K562 (cell line): ENCODE data around the gene PRDM8. TPM values are rescaled to one million over a fixed set of nuclear protein-coding genes. Genes with fewer than 3 reads are reported as not detected.

ENCODE experiments used
- ATAC-seq: fragments of 200-7000 bp; cut with Tn5 transposase; 3 replicates; pipeline ENCODE4 v1.9.1; 2020; ENCODE audit warnings: moderate library complexity
- BruUV-seq: library from RNA; stranded (reverse); fragments of 400-500 nt; replicated peaks from 2 replicates; lab custom pipeline; 2021; lab: Mats Ljungman, UMichigan
- CTCF ChIA-PET: fragments of 300-600 bp; formaldehyde crosslinking; extraction: SDS; loops from one replicate; lab custom pipeline; 2021; ENCODE audit warnings: low intra/inter-chr PET ratio; lab: Yijun Ruan, JAX
- POLR2A ChIA-PET: fragments of 300-600, 350-650 bp; sonication (Branson Sonifier 250); formaldehyde crosslinking; extraction: SDS; loops from one replicate; lab custom pipeline; 2021; ENCODE audit warnings: antibody characterized with exemption, inconsistent platforms; lab: Yijun Ruan, JAX
- DNase-seq, 4 experiments: peaks; one replicate each; pipeline versions ENCODE4 v3.0.0 to v3.0.0-alpha.2; 2011 to 2018; ENCODE audit warnings: low spot score in 3 of 4, mixed read lengths in 3 of 4; ENCODE audit errors: extremely low read depth in 1 of 4
- FAIRE-seq: peaks from 2 replicates; lab custom pipeline; 2011; peaks lifted over from hg19 to GRCh38; lab: Jason Lieb, UNC
- H2AFZ ChIP-seq: 2 replicates; pipeline ENCODE4 v1.6.0; 2011; ENCODE audit warnings: low read depth, low read length, control low read depth, inconsistent platforms
- H3K27ac ChIP-seq: fragments of 200-600 bp; 3 replicates; pipeline ENCODE4 v1.8.0; 2011; ENCODE audit warnings: low read depth, mild to moderate bottlenecking, control low read depth, inconsistent platforms, low read length, moderate library complexity, mixed read lengths; ENCODE audit errors: extremely low read depth
- H3K27me3 ChIP-seq, 2 experiments: fragments of 300-600 bp in 1 of 2; 2 replicates in 1 of 2; 3 replicates in 1 of 2; pipeline versions ENCODE4 v1.6.0 to v1.8.0; 2011; ENCODE audit warnings: inconsistent platforms in 2 of 2, low read length in 2 of 2, mild to moderate bottlenecking in 1 of 2, mixed read lengths in 1 of 2, moderate library complexity in 1 of 2; ENCODE audit not compliant: control insufficient read depth in 2 of 2, insufficient read depth in 2 of 2
- H3K36me3 ChIP-seq: fragments of 300-600 bp; 3 replicates; pipeline ENCODE4 v1.8.0; 2011; ENCODE audit warnings: mild to moderate bottlenecking, low read length, inconsistent platforms; ENCODE audit not compliant: control insufficient read depth, insufficient read depth
- H3K4me1 ChIP-seq, 2 experiments: fragments of 200-600 bp in 1 of 2; replicated peaks in 1 of 2; 2 replicates in 1 of 2; 3 replicates in 1 of 2; pipeline versions ENCODE4 v1.5.1 to v1.8.0; 2011; ENCODE audit warnings: inconsistent platforms in 2 of 2, low read length in 2 of 2, mild to moderate bottlenecking in 1 of 2, mixed read lengths in 1 of 2, moderate library complexity in 1 of 2; ENCODE audit not compliant: control insufficient read depth in 2 of 2, insufficient read depth in 2 of 2
- H3K4me2 ChIP-seq: 2 replicates; pipeline ENCODE4 v1.6.1; 2011; ENCODE audit warnings: low read length, control low read depth, inconsistent platforms, mixed read lengths; ENCODE audit not compliant: insufficient read depth
- H3K4me3 ChIP-seq: fragments of 200-600 bp; sonication (generic), shearing (Covaris generic); 2 replicates; pipeline ENCODE4 v1.5.1; 2016; ENCODE audit warnings: control low read depth, inconsistent platforms
- H3K79me2 ChIP-seq: fragments of 200-600 bp; 3 replicates; pipeline ENCODE4 v1.8.0; 2011; ENCODE audit warnings: low read length, inconsistent platforms; ENCODE audit not compliant: control insufficient read depth, insufficient read depth
- H3K9ac ChIP-seq, 2 experiments: 2 replicates each; pipeline versions ENCODE4 v1.6.0 to v1.6.1; 2011; ENCODE audit warnings: low read depth in 2 of 2, low read length in 2 of 2, control low read depth in 1 of 2, inconsistent platforms in 1 of 2, mild to moderate bottlenecking in 1 of 2, mixed read lengths in 1 of 2; ENCODE audit not compliant: insufficient read depth in 1 of 2
- H3K9me1 ChIP-seq: one replicate; pipeline ENCODE4 v1.6.0; 2011; ENCODE audit warnings: inconsistent platforms, mild to moderate bottlenecking, low read length, moderate library complexity; ENCODE audit not compliant: control insufficient read depth, insufficient read depth
- H3K9me3 ChIP-seq: replicated peaks from 2 replicates; pipeline ENCODE4 v1.5.1; 2011; ENCODE audit warnings: low read depth, low read length, inconsistent platforms; ENCODE audit not compliant: control insufficient read depth, insufficient read depth
- H4K20me1 ChIP-seq: replicated peaks from 2 replicates; pipeline ENCODE4 v1.6.1; 2011; ENCODE audit warnings: low read length, inconsistent platforms, mixed read lengths; ENCODE audit not compliant: control insufficient read depth, insufficient read depth
- ETS2 ChIP-seq: IDR thresholded peaks from 2 replicates; pipeline ENCODE4 v1.6.1; 2016; ENCODE audit warnings: borderline replicate concordance, missing genetic modification characterization, mild to moderate bottlenecking, moderate library complexity, missing compliant biosample characterization; ENCODE audit not compliant: poor library complexity, severe bottlenecking
- FOXK1 ChIP-seq: sonication (generic); formaldehyde crosslinking; IDR thresholded peaks from 2 replicates; pipeline ENCODE4 v1.8.0; 2022; ENCODE audit warnings: missing genetic modification reagents, mild to moderate bottlenecking, borderline replicate concordance
- ID3 ChIP-seq, 2 experiments: fragments of 250-450 bp in 1 of 2; fragments of 450-650 bp in 1 of 2; sonication (Bioruptor Pico) in 1 of 2; IDR thresholded peaks; 2 replicates each; pipeline versions ENCODE4 v1.6.1 to v1.8.0; 2016 to 2021; ENCODE audit warnings: mild to moderate bottlenecking in 2 of 2, moderate library complexity in 2 of 2, missing compliant biosample characterization in 1 of 2, missing genetic modification characterization in 1 of 2
- KAT8 ChIP-seq: fragments of 450-650 bp; IDR thresholded peaks from 2 replicates; pipeline ENCODE4 v1.6.1; 2016; ENCODE audit warnings: low read depth, mild to moderate bottlenecking
- MXI1 ChIP-seq: IDR thresholded peaks from 2 replicates; pipeline ENCODE4 v1.6.1; 2011; ENCODE audit warnings: low read depth, mild to moderate bottlenecking, improper control_type of control experiment, low read length
- RAD21 ChIP-seq, 2 experiments: fragments of 250-450 bp in 1 of 2; fragments of 450-650 bp in 1 of 2; sonication (Bioruptor Pico) in 1 of 2; formaldehyde crosslinking in 1 of 2; IDR thresholded peaks in 1 of 2; conservative IDR thresholded peaks in 1 of 2; 2 replicates each; pipeline versions ENCODE4 v1.4.0 to v1.8.0; 2020 to 2022; ENCODE audit warnings: mild to moderate bottlenecking in 2 of 2, moderate library complexity in 1 of 2
- RFX1 ChIP-seq: fragments of 450-650 bp; IDR thresholded peaks from 2 replicates; pipeline ENCODE4 v1.6.1; 2016; ENCODE audit warnings: mild to moderate bottlenecking, moderate library complexity
- ZNF140 ChIP-seq: fragments of 250-450 bp; sonication (Bioruptor Pico); IDR thresholded peaks from 2 replicates; pipeline ENCODE4 v1.8.0; 2021; ENCODE audit warnings: moderate library complexity, mild to moderate bottlenecking, inconsistent platforms
- ZNF224 ChIP-seq: sonication (generic); formaldehyde crosslinking; IDR thresholded peaks from 2 replicates; pipeline ENCODE4 v1.8.0; 2022; ENCODE audit warnings: mild to moderate bottlenecking, missing genetic modification reagents
- ZNF445 ChIP-seq: fragments of 250-450 bp; sonication (Bioruptor Pico); IDR thresholded peaks from 2 replicates; pipeline ENCODE4 v1.4.0; 2020; ENCODE audit warnings: low read depth, mild to moderate bottlenecking, moderate library complexity
- in situ Hi-C: fragments of 300-500 bp; cut with MboI; formaldehyde crosslinking; loops from 4 replicates; pipeline ENCODE4 v1.15.0; 2018; ENCODE audit warnings: inconsistent platforms, mixed read lengths
- intact Hi-C: fragments of 100-400 bp; cut with micrococcal nuclease; formaldehyde crosslinking; loops from 2 replicates; pipeline ENCODE4 v1.14.2; 2022
- polyA plus RNA-seq, 8 experiments: library from polyadenylated mRNA; depleted of rRNA in 4 of 8; stranded (reverse) in 5 of 8; unstranded in 3 of 8; fragments of >200 nt; fragmentation: Nextera tagmentation in 2 of 8; fragmentation: Illumina TruSeq in 1 of 8; extraction: Ambion mirVana in 2 of 8; extraction: Trizol in 1 of 8; gene quantifications; 2 replicates each; pipeline versions ENCODE4 v1.2.1 to v1.2.3, GENCODE V29; 2011 to 2014; ENCODE audit warnings: inconsistent platforms in 1 of 8, missing spikeins in 1 of 8
- total RNA-seq, 7 experiments: library from RNA; depleted of rRNA in 6 of 7; stranded (reverse); fragments of >200 nt in 6 of 7; fragmentation: Illumina TruSeq in 2 of 7; extraction: Trizol in 2 of 7; gene quantifications; 2 replicates each; pipeline versions ENCODE4 v1.2.1 to v1.2.3, GENCODE V29; 2011 to 2021; ENCODE audit warnings: low replicate concordance in 1 of 7
- TF ChIP-seq, protein P1 (sequence below), 3 experiments: IDR thresholded peaks in 2 of 3; conservative IDR thresholded peaks in 1 of 3; 2 replicates each; pipeline ENCODE4 v1.5.1; 2011 to 2012; ENCODE audit warnings: low read length in 3 of 3, mild to moderate bottlenecking in 3 of 3, control low read depth in 2 of 3, improper control_type of control experiment in 1 of 3, inconsistent platforms in 1 of 3, low read depth in 1 of 3, mixed read lengths in 1 of 3, moderate library complexity in 1 of 3; ENCODE audit not compliant: insufficient read depth in 2 of 3
- TF ChIP-seq, protein P2 (sequence below): IDR thresholded peaks from 2 replicates; pipeline ENCODE4 v1.6.1; 2012; ENCODE audit warnings: low read depth, low read length, improper control_type of control experiment, borderline replicate concordance

The PRDM8 gene
- total and polyA plus RNA-seq, 9 of the 15 experiments (the other 6 are each of a cell fraction or from before 2014, with no cell fraction given): 0.40 TPM; not detected in 8

GRCh38 chr4:80221161-80221560 lies 23.9 kb downstream of the PRDM8 start:
- H3K4me3 ChIP-seq: no peak overlapping the region
- POLR2A ChIA-PET: interaction anchor here (0.9 kb wide), 1 partner anchor 180 kb away, joined by 3 read pairs; no protein-coding TSS in a partner anchor
- intact Hi-C loops: loop anchor here (1.0 kb wide), 1 partner anchor 115 kb away; no protein-coding TSS in a partner anchor
- in situ Hi-C loops: no loop called here
- TF ChIP-seq FOXK1 (CRISPR knock-in tag) (no peak), RFX1 (no peak), ZNF224 (CRISPR knock-in tag) (no peak), KAT8 (no peak), RAD21 (CRISPR knock-in tag; conservative IDR thresholded peaks at IDR 0.05 in 1 of 2, IDR thresholded peaks at IDR 0.05 in 1 of 2) (peak; percentile 39 to 54), ID3 (CRISPR knock-in tag; IDR thresholded peaks at IDR 0.05) (no peak), ID3 (tag; IDR thresholded peaks at IDR 0.05) (no peak), ZNF445 (no peak), MXI1 (no peak), ETS2 (no peak), ZNF140 (CRISPR knock-in tag) (no peak)
- TF ChIP-seq, protein P1, sequence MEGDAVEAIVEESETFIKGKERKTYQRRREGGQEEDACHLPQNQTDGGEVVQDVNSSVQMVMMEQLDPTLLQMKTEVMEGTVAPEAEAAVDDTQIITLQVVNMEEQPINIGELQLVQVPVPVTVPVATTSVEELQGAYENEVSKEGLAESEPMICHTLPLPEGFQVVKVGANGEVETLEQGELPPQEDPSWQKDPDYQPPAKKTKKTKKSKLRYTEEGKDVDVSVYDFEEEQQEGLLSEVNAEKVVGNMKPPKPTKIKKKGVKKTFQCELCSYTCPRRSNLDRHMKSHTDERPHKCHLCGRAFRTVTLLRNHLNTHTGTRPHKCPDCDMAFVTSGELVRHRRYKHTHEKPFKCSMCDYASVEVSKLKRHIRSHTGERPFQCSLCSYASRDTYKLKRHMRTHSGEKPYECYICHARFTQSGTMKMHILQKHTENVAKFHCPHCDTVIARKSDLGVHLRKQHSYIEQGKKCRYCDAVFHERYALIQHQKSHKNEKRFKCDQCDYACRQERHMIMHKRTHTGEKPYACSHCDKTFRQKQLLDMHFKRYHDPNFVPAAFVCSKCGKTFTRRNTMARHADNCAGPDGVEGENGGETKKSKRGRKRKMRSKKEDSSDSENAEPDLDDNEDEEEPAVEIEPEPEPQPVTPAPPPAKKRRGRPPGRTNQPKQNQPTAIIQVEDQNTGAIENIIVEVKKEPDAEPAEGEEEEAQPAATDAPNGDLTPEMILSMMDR (IDR thresholded peaks at IDR 0.05 in 2 of 3, conservative IDR thresholded peaks at IDR 0.05 in 1 of 3; ENCODE audit: insufficient read depth in 2 of 3, low read depth in 1 of 3, low read length in 3 of 3): peak in 1 of 3 experiments; percentile 54; a peak in 2 of 6 replicates
- TF ChIP-seq, protein P2, sequence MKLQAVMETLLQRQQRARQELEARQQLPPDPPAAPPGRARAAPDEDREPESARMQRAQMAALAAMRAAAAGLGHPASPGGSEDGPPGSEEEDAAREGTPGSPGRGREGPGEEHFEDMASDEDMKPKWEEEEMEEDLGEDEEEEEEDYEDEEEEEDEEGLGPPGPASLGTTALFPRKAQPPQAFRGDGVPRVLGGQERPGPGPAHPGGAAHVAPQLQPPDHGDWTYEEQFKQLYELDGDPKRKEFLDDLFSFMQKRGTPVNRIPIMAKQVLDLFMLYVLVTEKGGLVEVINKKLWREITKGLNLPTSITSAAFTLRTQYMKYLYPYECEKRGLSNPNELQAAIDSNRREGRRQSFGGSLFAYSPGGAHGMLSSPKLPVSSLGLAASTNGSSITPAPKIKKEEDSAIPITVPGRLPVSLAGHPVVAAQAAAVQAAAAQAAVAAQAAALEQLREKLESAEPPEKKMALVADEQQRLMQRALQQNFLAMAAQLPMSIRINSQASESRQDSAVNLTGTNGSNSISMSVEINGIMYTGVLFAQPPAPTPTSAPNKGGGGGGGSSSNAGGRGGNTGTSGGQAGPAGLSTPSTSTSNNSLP: peak; percentile 53; the same call in 1 of the 2 replicates
- no peak overlapping the region for H2AFZ ChIP-seq
- H3K4me1 ChIP-seq: peaks cover 0 to 6% of the 10 kb centered on the region in 2 experiments; a peak in 2 of 5 replicates
- CTCF ChIA-PET: interaction anchor here (0.7 to 1.4 kb wide), 3 partner anchors 114 to 116 kb away, joined by 3 read pairs; partner anchors contain the start of gene CFAP299
- H3K36me3 ChIP-seq: no peaks in the 10 kb centered on the region
- no peak for DNase-seq
- no peaks in the 10 kb centered on the region for H3K9me1 ChIP-seq
- H4K20me1 ChIP-seq: no peaks in the 10 kb centered on the region
- H3K9me3 ChIP-seq: no peaks in the 10 kb centered on the region
- H3K27ac ChIP-seq: no peak overlapping the region
- no peak overlapping the region for H3K9ac ChIP-seq
- no peaks in the 10 kb centered on the region for H3K79me2 ChIP-seq
- no TSS peak for BruUV-seq
- no peaks in the 10 kb centered on the region for H3K27me3 ChIP-seq
- ATAC-seq: peak; percentile 48; the same call in 2 of the 3 replicates
- FAIRE-seq: no peak
- H3K4me2 ChIP-seq: no peak overlapping the region
